Nasal cavity respiratory epithelium epithelial cell of viscerocranial mucosa (primary cell): ENCODE measurements around the gene SUSD3. TPM values are rescaled to one million over a fixed set of nuclear protein-coding genes. Genes with fewer than 3 reads are reported as not detected.

Experiments
- total RNA-seq: library from RNA; depleted of rRNA; stranded (reverse); fragments of >200 nt; gene quantifications from 2 replicates; pipeline ENCODE4 v1.2.3, GENCODE V29; 2014

SUSD3 gene
- total RNA-seq = 0.78 TPM in 1 of 2 replicates, not detected in the other

DNA sequence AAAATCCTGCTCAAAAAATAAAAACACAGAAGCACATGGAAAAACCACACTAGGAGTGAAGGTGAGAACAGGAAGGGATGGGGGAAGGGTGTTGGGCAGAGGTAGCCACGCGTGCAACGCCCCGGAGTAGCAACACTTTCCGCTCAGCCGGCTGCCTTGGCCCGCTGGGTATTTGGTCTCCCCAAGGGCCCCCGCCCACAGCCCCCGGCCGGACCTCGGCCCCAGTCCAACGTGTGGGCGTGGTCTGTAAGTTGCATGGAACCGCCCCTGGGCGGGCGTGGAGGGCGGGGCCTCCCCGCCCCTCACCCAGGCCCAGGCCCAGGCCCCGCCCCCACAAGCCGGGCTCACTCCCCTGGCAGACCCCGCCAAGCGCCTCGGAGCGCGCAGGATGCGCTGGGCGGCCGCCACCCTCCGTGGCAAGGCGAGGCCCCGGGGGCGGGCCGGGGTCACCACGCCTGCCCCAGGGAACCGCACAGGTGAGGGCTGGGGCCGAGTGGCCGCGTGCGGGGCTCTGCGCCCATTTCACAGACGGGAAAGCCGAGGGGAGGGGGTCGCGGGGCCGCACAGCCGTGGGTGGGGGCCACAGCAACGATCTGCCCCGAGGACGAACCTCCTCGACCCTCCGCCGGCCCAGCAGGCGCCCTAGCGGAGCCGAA, at the start of gene SUSD3:
Gene SUSD3 (plus strand): TSS at position 347 of the 656 bp plus-strand sequence. CDS start 42 bp downstream, at position 389.

DNA sequence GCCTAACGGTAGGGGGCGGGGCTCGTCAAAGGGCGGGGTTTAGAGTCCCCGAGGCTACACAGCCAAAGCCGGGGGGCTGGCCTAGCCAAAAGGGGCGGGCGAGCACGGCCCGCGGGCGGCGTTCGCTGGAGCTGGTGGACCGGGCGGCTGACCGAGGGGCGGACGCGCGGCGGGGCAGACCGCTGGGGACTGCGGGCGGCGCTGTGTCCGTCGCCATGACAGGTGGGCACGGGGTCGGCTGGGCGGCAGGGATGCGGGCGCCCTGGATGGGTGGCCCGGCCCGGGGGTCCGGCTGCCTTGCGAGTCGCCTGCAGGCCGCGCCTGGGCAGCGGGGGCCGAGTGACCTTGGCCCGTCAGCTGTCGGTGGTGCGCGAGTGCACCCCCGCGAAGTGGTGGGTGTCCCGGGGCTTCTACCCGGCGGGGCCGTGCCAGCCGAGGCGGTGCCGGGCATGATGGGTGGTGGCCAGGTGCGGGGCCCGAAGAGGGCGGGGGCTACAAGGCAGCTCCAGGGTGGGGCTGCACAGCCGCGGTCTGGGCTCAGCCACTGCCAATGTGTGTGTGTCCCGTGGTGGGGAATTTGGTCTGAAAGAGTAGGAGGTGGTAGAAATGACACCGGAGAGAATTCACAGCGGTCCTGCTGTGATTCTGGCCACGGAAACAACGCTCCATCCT, 37.8 kb downstream of the SUSD3 start, which contains the start of gene CARD19:
Gene CARD19 (plus strand): TSS at position 87 of the 672 bp plus-strand sequence. CDS start 129 bp downstream, at position 216.

DNA sequence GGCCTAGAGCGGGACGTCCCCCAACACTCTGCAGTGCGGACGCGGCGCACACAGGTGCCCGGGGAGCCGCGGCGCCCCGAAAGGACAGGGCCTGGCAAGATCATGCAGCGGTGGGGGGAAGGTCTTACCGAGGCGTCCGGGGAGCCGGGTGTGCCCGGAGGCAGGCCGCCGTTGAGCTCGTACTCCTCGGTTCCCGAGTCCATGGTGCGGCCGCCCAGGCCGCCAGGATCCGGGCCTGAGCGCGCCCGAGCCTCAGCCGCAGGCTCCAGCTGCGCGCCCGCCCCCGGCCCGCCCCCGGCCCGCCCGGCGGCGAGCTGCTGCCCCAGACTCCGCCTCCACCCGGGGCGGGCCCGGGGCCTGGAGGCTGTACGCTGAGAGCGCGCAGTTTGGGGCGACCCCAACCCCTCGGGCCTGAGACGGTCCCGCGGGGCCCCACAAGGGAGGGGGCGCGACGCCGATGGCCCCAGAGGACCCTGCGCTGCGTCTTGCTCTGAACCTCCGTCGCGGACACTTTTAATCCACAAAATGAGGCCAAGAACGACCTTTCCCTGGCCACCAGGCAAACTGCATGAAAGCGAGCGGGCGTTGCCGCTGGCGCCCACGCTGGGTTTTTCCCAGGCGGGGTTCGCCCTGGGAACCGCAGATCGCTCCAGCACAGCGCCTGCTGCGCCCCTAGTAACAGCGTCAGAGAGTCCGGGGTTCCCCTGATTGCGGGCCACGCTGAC, 75.7 kb downstream of the SUSD3 start, which contains the start of gene NINJ1:
Gene NINJ1 (minus strand): TSS at position 237 of the 725 bp plus-strand sequence. CDS start 34 bp downstream, at position 203.

Other genes with a start within 250 kb of the SUSD3 start
- gene ZNF484, start 180.7 kb upstream of the SUSD3 start, total RNA-seq = 8.9 and 15.4 TPM in 2 replicates
- 0.34 and 1.9 TPM in 2 replicates for gene FGD3, start 111.2 kb upstream of the SUSD3 start, total RNA-seq
- gene CARD19, start 37.5 kb downstream of the SUSD3 start, total RNA-seq = 24.6 and 35.8 TPM in 2 replicates
- gene NINJ1, start 75.5 kb downstream of the SUSD3 start, total RNA-seq = 25.6 and 61.1 TPM in 2 replicates
- 0.34 and 4.4 TPM in 2 replicates for gene WNK2, start 125.4 kb downstream of the SUSD3 start, total RNA-seq